Activated T-helper 17 cell treated with anti-CD3 and anti-CD28 coated beads, Interleukin-2, amount 50 U/mL, for 72 hours (primary cell): ENCODE data around the gene TTC33. TPM values are rescaled to one million over a fixed set of nuclear protein-coding genes. Genes with fewer than 3 reads are reported as not detected.

ENCODE experiments used
- ATAC-seq: fragments of 150-1000 bp; cut with Tn5 transposase; replicated peaks from 2 replicates; pipeline ENCODE4 v1.10.0; 2021; ENCODE audit warnings: mild to moderate bottlenecking, moderate library complexity
- H3K27ac Mint-ChIP-seq: one replicate; pipeline ENCODE4 v1.8.0; 2022; ENCODE audit warnings: mixed read lengths
- H3K27me3 Mint-ChIP-seq: one replicate; pipeline ENCODE4 v1.8.0; 2022; ENCODE audit warnings: mixed read lengths
- H3K36me3 Mint-ChIP-seq: one replicate; pipeline ENCODE4 v1.8.0; 2022; ENCODE audit warnings: low read depth, mild to moderate bottlenecking, mixed read lengths
- H3K4me1 Mint-ChIP-seq: one replicate; pipeline ENCODE4 v1.8.0; 2022; ENCODE audit warnings: mixed read lengths
- H3K4me3 Mint-ChIP-seq: one replicate; pipeline ENCODE4 v1.8.0; 2022; ENCODE audit warnings: mild to moderate bottlenecking, mixed read lengths
- H3K9me3 Mint-ChIP-seq: one replicate; pipeline ENCODE4 v1.8.0; 2022; ENCODE audit warnings: mixed read lengths
- total RNA-seq, 2 donors: library from RNA; stranded (reverse); gene quantifications; one replicate each; pipeline ENCODE4 v1.2.3, GENCODE V29; 2022

Gene TTC33
- total RNA-seq, 2 donors from 2014 or later = 14.1 to 21.4 TPM

DNA sequence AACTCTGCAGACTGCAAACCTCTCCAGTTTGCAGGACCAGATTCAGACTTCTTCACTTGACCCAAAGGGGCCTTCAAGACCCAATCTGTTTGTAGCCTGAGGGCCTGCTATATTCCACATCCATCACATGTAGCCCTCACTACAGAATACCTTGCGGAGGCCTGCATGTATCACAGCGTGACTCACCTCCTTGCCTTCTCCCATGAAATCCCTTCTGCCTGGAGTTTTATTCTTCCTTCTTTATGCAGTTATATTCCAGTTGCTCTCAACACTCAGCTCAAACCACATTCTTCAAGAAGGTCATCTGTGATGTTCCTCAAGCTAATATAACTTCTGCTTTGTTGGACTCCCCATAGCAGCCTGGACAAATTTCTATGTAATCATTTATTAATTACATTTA lies 274.5 kb downstream of the TTC33 start:
- H3K27ac Mint-ChIP-seq = peak overlapping the region; percentile 97
- H3K4me3 Mint-ChIP-seq = peak overlapping the region; percentile 70
- H3K4me1 Mint-ChIP-seq = peaks cover 39% of the 10 kb centered on the region
- peaks cover under 1% of the 10 kb centered on the region for H3K36me3 Mint-ChIP-seq
- H3K9me3 Mint-ChIP-seq = no peaks in the 10 kb centered on the region
- no peak for ATAC-seq
- no peaks in the 10 kb centered on the region for H3K27me3 Mint-ChIP-seq

DNA sequence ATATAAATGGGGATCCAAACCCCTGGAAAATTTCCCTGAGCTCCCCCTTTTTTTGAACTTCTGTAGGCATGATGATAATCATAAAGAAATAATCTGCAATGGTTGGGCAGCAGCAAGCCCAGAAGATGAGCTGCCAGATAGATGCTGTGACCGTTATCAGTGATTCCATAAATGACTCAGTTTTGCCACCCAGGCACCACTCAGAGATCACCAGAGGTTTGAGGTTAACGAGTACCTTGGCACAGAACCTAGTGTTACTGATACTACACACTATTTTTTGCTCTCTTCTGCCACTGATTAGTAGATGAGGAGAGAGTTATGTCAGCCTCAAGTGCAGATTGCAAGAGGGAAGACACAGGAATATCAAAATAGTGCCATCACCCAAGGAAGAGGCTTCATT lies 275.4 kb downstream of the TTC33 start:
- Mint-ChIP-seq H3K27me3 (no peaks in the 10 kb centered on the region), H3K9me3 (no peaks in the 10 kb centered on the region), H3K27ac (peak overlapping the region; percentile 97), H3K4me3 (peak overlapping the region; percentile 70), H3K4me1 (peaks cover 39% of the 10 kb centered on the region), H3K36me3 (no peaks in the 10 kb centered on the region)
- peak; percentile 86 for ATAC-seq

DNA sequence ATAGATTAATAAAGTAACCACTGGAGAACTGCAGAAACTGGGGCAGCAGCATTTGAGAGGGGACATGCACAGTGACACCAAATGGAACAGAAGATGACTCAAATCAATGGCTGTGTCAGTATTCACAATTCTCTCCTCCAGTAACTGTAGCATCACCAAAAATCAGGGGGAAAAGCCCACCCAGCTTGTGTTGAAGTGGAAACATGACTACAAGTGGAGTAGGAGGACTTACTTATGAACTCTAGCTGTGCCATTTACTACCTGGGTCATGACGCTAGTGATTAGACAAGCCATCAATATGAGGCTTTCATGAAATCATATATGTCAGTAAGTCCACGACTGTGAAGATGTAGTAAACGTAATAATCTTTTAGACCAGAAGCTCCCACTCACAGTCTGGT lies 275.8 kb downstream of the TTC33 start:
- Mint-ChIP-seq H3K4me3 (peak overlapping the region; percentile 70), H3K36me3 (no peaks in the 10 kb centered on the region), H3K27ac (peak overlapping the region; percentile 97)

DNA sequence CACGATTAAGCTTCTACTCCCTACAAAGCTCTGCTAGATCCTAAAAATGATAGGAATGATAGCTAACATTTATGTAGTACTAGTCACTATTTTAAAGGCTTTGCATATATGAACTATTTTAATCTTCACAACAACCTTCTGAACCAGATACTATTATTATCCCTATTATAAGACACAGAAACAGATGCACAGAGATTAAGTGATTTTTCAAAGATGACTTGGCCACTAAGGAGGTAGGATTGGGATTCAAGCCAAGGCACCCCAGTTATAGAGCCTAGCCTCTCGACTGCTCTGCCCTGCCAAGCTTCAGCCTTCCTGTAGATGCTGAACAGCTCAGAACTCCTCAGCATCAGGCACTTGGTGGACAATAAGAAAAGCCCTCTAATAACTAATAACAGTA lies 277.0 kb downstream of the TTC33 start:
- no peaks in the 10 kb centered on the region for H3K27me3 Mint-ChIP-seq
- peak overlapping the region; percentile 97 for H3K27ac Mint-ChIP-seq
- H3K4me3 Mint-ChIP-seq = peak overlapping the region; percentile 70
- H3K36me3 Mint-ChIP-seq = no peaks in the 10 kb centered on the region
- no peak for ATAC-seq
- H3K4me1 Mint-ChIP-seq = peaks cover 23% of the 10 kb centered on the region
- H3K9me3 Mint-ChIP-seq = no peaks in the 10 kb centered on the region

More for the DNA sequence above, 275.8 kb downstream of the TTC33 start:
- ATAC-seq = peak; percentile 70
- Mint-ChIP-seq H3K4me1 (peaks cover 34% of the 10 kb centered on the region), H3K27me3 (no peaks in the 10 kb centered on the region), H3K9me3 (no peaks in the 10 kb centered on the region)

- Mint-ChIP-seq H3K27me3 (no peaks in the 10 kb centered on the region), H3K4me1 (peaks cover 22% of the 10 kb centered on the region), H3K4me3 (no peak overlapping the region), H3K9me3 (peaks cover 4% of the 10 kb centered on the region), H3K36me3 (no peaks in the 10 kb centered on the region), H3K27ac (no peak overlapping the region)
- no peak for ATAC-seq
Observed at GRCh38 chr5:40477856-40478546, 277.8 kb downstream of the TTC33 start.

DNA sequence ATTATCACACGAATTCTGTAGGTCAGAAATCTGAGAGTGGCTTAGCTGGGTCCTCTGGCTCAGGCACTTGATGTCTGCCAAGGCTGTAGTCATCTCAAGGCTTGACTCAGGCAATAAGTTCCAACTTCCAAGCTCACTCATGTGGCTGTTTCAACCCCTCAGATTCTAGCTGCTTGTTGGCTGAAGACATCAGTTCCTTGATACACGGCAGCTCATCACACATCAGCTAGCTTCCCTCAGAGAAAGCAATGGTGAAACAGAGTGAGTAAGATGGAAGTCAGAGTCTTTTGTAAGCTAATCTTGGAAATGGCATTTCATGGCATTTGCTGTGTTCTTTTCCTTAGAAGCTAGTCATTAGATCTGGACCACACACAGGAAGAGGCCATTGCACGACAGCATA lies 280.2 kb downstream of the TTC33 start:
- Mint-ChIP-seq H3K27ac (no peak overlapping the region), H3K4me1 (peaks cover 14% of the 10 kb centered on the region), H3K4me3 (no peak overlapping the region), H3K36me3 (no peaks in the 10 kb centered on the region), H3K9me3 (peaks cover 4% of the 10 kb centered on the region), H3K27me3 (no peaks in the 10 kb centered on the region)
- no peak for ATAC-seq

- H3K27ac Mint-ChIP-seq = no peak overlapping the region
- peaks cover 4% of the 10 kb centered on the region for H3K9me3 Mint-ChIP-seq
- no peak for ATAC-seq
- peaks cover 3% of the 10 kb centered on the region for H3K4me1 Mint-ChIP-seq
- H3K4me3 Mint-ChIP-seq = no peak overlapping the region
- H3K36me3 Mint-ChIP-seq = no peaks in the 10 kb centered on the region
- H3K27me3 Mint-ChIP-seq = no peaks in the 10 kb centered on the region
Observed at GRCh38 chr5:40474250-40474649, 281.5 kb downstream of the TTC33 start.

DNA sequence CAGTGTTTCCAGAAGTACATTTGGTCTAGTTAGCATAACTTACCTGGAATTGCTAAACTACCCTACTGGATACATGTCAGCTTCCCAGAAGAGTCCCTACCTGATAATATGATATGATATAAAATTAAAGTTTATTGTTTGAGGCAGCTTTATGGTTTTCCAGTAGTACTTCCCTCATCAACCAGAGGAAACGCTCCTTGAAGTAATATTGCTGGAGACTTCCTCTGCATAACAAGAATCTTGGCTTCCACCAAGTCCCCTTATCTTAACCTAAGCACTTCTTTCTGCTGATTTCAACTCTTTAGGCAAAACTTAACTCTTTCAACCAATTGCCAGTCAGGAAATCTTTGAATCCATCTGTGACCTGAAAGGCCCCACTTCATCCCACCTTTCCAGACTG lies 290.3 kb downstream of the TTC33 start:
- no peak for ATAC-seq
- no peaks in the 10 kb centered on the region for H3K27me3 Mint-ChIP-seq
- H3K9me3 Mint-ChIP-seq = peaks cover 6% of the 10 kb centered on the region
- H3K4me3 Mint-ChIP-seq = no peak overlapping the region
- H3K36me3 Mint-ChIP-seq = no peaks in the 10 kb centered on the region
- H3K27ac Mint-ChIP-seq = no peak overlapping the region
- peaks cover 12% of the 10 kb centered on the region for H3K4me1 Mint-ChIP-seq

- no peak overlapping the region for H3K27ac Mint-ChIP-seq
Observed at GRCh38 chr5:40464511-40464910, 291.2 kb downstream of the TTC33 start.

More at GRCh38 chr5:40464511-40464910, 291.2 kb downstream of the TTC33 start:
- Mint-ChIP-seq H3K9me3 (peaks cover 9% of the 10 kb centered on the region), H3K36me3 (no peaks in the 10 kb centered on the region), H3K27me3 (no peaks in the 10 kb centered on the region), H3K4me3 (peak overlapping the region; percentile 34), H3K4me1 (peaks cover 12% of the 10 kb centered on the region)
- ATAC-seq = no peak

Other genes with a start within 250 kb of the TTC33 start
- 100 to 1,000 TPM in 1 of 2 donors, 10 to 100 TPM in 1; 42.6 to 100 TPM for gene PTGER4, start 76.0 kb downstream of the TTC33 start, total RNA-seq
- 10 to 100 TPM; 39.2 to 60.3 TPM for gene PRKAA1, start 42.4 kb upstream of the TTC33 start, total RNA-seq
- gene RPL37, start 79.3 kb upstream of the TTC33 start, total RNA-seq = 1,000 to 10,000 TPM; 1,599 to 2,067 TPM
- 1 to 10 TPM; 3.6 to 4.8 TPM for gene CARD6, start 85.4 kb upstream of the TTC33 start, total RNA-seq
- gene C7, start 153.5 kb upstream of the TTC33 start, total RNA-seq = not detected